RWPE2 (cell line): ENCODE data around the gene CCSER2.

ENCODE experiments used
- ATAC-seq: fragments of 200-7000 bp; cut with Tn5 transposase; 3 replicates; pipeline ENCODE4 v1.9.1; 2021; ENCODE audit warnings: low read depth
- DNase-seq: peaks from one replicate; pipeline ENCODE4 v3.0.0-alpha.2; 2020; ENCODE audit warnings: low spot score
- H3K27ac ChIP-seq: fragments of 450-650 bp; 2 replicates; pipeline ENCODE4 v1.5.1; 2017; ENCODE audit warnings: mild to moderate bottlenecking; ENCODE audit not compliant: poor library complexity, severe bottlenecking
- H3K27me3 ChIP-seq: fragments of 250-450 bp; sonication (Bioruptor Pico); 2 replicates; pipeline ENCODE4 v1.5.1; 2021; ENCODE audit warnings: mild to moderate bottlenecking, moderate library complexity; ENCODE audit not compliant: insufficient read depth, poor library complexity, severe bottlenecking
- H3K36me3 ChIP-seq: fragments of 250-450 bp; sonication (Bioruptor Pico); 2 replicates; pipeline ENCODE4 v1.5.1; 2020; ENCODE audit warnings: low read depth, mild to moderate bottlenecking, moderate library complexity
- H3K4me1 ChIP-seq: fragments of 250-450 bp; sonication (Bioruptor Pico); 2 replicates; pipeline ENCODE4 v1.5.1; 2021; ENCODE audit warnings: mild to moderate bottlenecking, moderate library complexity; ENCODE audit not compliant: insufficient read depth, poor library complexity, severe bottlenecking
- H3K4me3 ChIP-seq: fragments of 250-450 bp; sonication (Bioruptor Pico); 2 replicates; pipeline ENCODE4 v1.5.1; 2021; ENCODE audit warnings: mild to moderate bottlenecking, moderate library complexity; ENCODE audit not compliant: severe bottlenecking
- H3K9me3 ChIP-seq: fragments of 250-450 bp; sonication (Bioruptor Pico); 2 replicates; pipeline ENCODE4 v1.5.1; 2021; ENCODE audit warnings: mild to moderate bottlenecking, moderate library complexity; ENCODE audit not compliant: severe bottlenecking
- CTCF ChIP-seq: fragments of 450-650 bp; IDR thresholded peaks from one replicate; pipeline ENCODE4 v1.5.1; 2017; ENCODE audit warnings: mild to moderate bottlenecking, moderate library complexity; ENCODE audit not compliant: poor library complexity, severe bottlenecking

The CCSER2 gene

GRCh38 chr10:84531396-84531795, 203.0 kb downstream of the CCSER2 start:
- Histone ChIP-seq H3K4me3 (no peak overlapping the region), H3K27ac (no peak overlapping the region), H3K27me3 (no peaks in the 10 kb centered on the region), H3K9me3 (no peaks in the 10 kb centered on the region), H3K4me1 (peaks cover 6% of the 10 kb centered on the region), H3K36me3 (no peaks in the 10 kb centered on the region)
- peak; percentile 76; the same call in 2 of the 3 replicates for ATAC-seq
- TF ChIP-seq CTCF, result no peak
- no peak for DNase-seq

- Histone ChIP-seq H3K36me3 (no peaks in the 10 kb centered on the region), H3K27me3 (no peaks in the 10 kb centered on the region), H3K4me3 (no peak overlapping the region), H3K27ac (no peak overlapping the region), H3K9me3 (no peaks in the 10 kb centered on the region), H3K4me1 (peaks cover 12% of the 10 kb centered on the region)
- ATAC-seq (no peak), DNase-seq (no peak)
- no peak for TF ChIP-seq CTCF
These were observed 205.8 kb downstream of the CCSER2 start for GRCh38 chr10:84534168-84534567.

GRCh38 chr10:84537447-84537931, 209.1 kb downstream of the CCSER2 start:
- no peaks in the 10 kb centered on the region for H3K36me3 ChIP-seq
- no peak for DNase-seq
- no peaks in the 10 kb centered on the region for H3K27me3 ChIP-seq
- peak; percentile 59 for ATAC-seq
- H3K4me3 ChIP-seq, result no peak overlapping the region
- H3K4me1 ChIP-seq, result peaks cover 16% of the 10 kb centered on the region
- no peaks in the 10 kb centered on the region for H3K9me3 ChIP-seq
- H3K27ac ChIP-seq, result no peak overlapping the region
- TF ChIP-seq CTCF, result peak; percentile 93

GRCh38 chr10:84538036-84538435, 209.6 kb downstream of the CCSER2 start:
- Histone ChIP-seq H3K4me3 (no peak overlapping the region), H3K36me3 (no peaks in the 10 kb centered on the region), H3K4me1 (peaks cover 16% of the 10 kb centered on the region), H3K27ac (no peak overlapping the region), H3K27me3 (no peaks in the 10 kb centered on the region), H3K9me3 (no peaks in the 10 kb centered on the region)
- ATAC-seq (no peak), DNase-seq (no peak)
- TF ChIP-seq CTCF, result no peak

- Histone ChIP-seq H3K4me3 (no peak overlapping the region), H3K27ac (peak overlapping the region; percentile 33), H3K36me3 (no peaks in the 10 kb centered on the region), H3K4me1 (peaks cover 16% of the 10 kb centered on the region), H3K9me3 (no peaks in the 10 kb centered on the region), H3K27me3 (no peaks in the 10 kb centered on the region)
- no peak for TF ChIP-seq CTCF
- ATAC-seq (no peak), DNase-seq (no peak)
These were observed 210.8 kb downstream of the CCSER2 start for GRCh38 chr10:84539216-84539615.
